A549 treated with AZD9567 at 1 μM for 4 hours (cell line): ENCODE measurements around the gene PRSS36. TPM values are rescaled to one million over a fixed set of nuclear protein-coding genes. Genes with fewer than 3 reads are reported as not detected.

Source experiments
- total RNA-seq: library from RNA; stranded (reverse); fragments of 200-300 nt; extraction: Qiagen RNA extraction; gene quantifications from 5 replicates; pipeline ENCODE4 v1.2.3, GENCODE V29; 2022; ENCODE audit not compliant: insufficient read depth

PRSS36 gene
- total RNA-seq: 0.81 to 1.4 TPM (median 1.0 TPM) in 4 of 5 replicates, not detected in the other

DNA sequence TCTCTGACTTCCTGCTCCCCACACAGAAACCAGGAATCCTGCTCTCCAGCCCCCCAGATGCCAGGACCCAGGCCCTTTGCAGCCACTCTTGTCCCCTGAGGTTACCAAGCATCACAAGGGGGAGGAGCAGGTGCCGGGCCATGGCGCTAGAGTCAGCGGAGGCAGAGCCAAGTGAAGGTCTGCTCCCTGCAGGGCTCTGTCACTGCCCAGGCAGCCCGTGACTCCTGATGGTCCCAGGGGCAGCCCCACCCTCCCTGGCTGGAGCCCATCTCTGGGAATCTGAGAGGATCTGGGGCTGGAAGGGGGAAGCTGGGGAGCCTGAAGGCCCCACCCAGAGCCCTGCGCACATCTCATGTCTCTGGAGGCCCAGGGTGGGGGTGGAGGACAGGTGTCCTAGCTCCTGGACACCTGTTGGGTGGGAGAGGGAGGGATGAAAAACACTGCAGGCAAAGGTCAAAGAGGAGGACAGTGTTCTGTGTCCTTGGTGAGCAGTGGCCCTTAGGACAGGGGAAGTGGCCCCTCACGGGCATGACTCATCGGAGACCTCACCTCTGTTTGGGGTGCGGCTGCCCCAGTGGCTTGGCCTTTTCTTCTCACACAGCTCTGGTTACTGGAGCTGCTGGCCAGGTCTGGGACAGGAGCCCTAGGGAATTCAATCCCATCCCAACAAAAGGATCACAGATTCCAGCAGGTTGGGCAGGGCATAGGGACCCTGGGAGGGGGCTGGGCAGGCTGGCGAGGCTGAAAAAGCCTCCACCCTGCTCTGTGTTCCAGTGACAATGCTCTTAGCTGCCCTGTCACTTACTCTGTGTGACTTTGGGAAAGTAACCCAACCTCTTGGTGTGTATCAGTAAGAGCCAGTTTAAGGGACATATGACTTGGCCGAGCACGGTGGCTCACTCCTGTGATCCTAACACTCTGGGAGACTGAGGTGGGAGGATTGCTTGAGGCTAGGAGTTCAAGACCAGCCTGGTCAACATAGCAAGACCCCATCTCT lies at the start of gene PRSS36:
Gene PRSS36 (minus strand): TSS at position 173 of the 997 bp plus-strand sequence. CDS start 31 bp downstream, at position 142.

DNA sequence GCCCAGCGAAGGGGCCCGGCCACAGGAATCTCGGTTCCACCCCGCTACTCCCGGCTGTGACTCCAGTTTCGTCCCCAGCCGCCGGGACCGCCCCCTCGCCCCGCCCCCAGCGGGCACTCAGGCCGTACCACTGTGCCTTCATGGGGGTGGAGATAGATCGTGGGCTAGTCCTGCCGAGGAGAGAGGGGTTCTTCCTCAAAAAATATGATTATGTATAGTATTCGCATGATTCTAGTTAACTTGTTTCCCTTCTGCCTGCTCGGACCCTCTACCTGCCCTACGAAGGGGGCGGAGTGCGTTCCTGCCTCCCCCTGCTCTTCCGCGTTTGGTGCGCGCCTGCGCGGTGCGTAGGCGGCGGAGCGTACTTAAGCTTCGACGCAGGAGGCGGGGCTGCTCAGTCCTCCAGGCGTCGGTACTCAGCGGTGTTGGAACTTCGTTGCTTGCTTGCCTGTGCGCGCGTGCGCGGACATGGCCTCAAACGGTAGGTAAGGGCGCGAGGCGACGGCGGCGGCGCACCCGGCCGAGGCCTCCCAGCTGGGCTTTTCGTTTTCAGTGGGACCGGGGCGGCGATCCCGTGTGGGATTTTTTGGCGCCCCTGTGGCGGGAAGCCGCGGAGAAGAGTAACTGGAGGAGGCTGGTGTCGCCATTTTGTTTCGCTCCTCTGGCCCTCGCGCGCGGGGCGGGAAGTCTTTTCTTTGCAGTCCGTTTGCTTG lies 30.0 kb upstream of the PRSS36 start, which contains the start of gene FUS:
Gene FUS (plus strand): TSS at position 393 of the 713 bp plus-strand sequence. CDS start 76 bp downstream, at position 469.

DNA sequence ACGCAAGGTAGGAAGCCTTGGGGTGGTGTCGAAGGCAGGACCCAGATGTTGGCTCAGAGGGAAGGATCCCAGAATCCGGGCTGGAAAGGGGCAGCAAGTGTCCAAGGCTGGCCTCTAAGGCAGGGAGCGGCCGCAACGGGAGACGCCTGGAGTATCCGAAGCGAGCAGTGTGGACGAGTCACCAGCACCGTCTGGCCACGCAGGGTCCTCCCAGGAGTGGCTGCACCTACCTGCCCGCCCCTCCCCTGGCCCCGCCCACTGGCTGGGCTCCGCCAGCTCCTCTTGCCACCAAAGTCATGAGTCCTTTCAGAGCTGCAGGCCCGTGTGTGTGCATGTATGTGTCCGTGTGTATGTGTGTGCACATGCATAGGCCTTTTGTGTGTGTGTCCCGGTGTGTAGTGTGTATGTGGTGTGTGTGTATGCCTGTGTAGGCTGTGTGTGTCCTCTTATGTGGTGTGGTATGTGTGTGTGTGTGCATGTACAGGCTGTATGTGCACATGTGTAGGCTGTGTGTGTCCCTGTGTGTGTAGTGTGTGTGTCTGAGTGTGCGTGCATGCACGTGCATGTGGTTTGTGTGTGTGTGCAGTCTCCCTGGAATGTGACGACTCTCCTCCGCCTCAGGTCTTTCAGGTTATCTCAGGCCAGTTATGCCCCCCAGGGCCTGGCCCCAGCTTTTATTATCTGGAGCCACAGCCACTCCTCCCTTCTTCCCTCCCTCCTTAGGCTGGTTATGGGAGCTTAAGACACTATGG lies 14.2 kb downstream of the PRSS36 start, which contains the start of gene PRSS8:
Gene PRSS8 (minus strand): TSS at position 193 of the 752 bp plus-strand sequence. CDS start 229 bp downstream, outside the sequence.

DNA sequence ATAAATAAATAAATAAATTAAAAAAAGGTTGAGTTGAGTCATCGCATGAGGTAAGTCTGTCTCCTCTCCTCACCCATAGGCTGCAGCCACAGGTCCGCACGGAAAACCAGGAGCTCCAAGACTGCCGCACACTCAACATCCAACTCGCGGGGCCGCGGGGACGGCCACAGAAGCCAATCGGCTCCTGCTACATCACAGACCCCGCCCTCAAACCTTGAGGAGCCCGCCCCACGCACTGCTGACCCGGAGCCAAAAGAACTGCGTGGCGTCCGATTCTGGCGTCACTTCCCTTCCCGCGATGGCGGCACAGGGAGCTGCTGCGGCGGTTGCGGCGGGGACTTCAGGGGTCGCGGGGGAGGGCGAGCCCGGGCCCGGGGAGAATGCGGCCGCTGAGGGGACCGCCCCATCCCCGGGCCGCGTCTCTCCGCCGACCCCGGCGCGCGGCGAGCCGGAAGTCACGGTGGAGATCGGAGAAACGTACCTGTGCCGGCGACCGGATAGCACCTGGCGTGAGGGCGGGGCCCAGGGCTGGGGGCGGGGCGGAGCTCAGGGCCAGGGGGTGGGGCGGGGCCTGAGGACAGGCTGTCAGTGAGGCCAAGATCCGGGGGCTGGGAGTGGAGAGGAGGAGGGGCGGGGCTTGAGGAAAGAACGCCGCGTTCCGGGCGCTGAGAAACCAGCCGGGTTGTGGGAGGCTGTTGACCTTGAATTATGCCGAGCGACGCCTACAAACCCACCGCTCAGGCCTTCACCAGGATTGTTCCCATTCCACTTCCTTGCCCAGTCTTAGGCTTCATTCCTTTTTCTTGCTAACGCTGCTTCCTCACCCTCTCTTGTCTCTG lies 32.3 kb downstream of the PRSS36 start, which contains the start of gene KAT8:
Gene KAT8 (plus strand): TSS at position 281 of the 839 bp plus-strand sequence. CDS start 18 bp downstream, at position 299.

DNA sequence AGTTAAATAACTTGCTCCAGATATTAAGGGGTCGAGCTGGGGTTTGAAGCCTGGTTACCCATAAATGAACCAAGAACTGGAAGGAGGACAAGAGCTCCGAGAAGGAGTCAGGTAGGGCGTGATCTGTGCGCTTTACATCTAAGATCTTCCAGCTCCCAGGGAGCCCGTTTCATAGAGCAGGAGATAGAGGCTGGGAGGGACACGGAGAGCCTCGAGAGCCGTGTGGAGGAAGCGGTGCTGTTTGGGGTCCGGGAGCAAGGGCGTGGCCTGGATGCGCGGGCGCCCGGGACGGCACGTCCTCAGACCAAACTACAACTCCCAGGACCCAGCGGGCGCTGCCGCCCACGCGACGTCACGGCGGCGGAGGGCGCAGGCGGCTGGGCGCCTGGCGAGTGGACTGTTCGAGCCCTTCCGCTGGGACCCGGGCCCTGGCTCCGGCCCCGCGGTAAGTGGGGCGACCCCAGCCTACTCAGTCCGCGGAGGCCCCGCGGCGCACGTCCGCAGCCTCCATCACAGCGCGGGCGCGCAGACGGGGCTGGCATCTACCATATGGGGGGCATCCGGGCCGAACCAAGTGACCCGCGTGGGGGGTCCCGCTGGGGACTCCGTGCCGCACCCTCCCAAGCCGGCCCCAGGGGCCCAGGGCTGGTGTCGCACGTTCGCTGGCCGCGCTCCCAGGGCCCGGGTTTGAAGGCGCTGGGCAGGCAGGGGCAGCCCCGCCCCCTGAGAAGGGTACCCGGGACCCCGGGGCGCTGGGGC lies 41.7 kb downstream of the PRSS36 start, which contains the start of gene BCKDK:
Gene BCKDK (plus strand): TSS at position 352 of the 759 bp plus-strand sequence. CDS start 838 bp downstream, outside the sequence.

DNA sequence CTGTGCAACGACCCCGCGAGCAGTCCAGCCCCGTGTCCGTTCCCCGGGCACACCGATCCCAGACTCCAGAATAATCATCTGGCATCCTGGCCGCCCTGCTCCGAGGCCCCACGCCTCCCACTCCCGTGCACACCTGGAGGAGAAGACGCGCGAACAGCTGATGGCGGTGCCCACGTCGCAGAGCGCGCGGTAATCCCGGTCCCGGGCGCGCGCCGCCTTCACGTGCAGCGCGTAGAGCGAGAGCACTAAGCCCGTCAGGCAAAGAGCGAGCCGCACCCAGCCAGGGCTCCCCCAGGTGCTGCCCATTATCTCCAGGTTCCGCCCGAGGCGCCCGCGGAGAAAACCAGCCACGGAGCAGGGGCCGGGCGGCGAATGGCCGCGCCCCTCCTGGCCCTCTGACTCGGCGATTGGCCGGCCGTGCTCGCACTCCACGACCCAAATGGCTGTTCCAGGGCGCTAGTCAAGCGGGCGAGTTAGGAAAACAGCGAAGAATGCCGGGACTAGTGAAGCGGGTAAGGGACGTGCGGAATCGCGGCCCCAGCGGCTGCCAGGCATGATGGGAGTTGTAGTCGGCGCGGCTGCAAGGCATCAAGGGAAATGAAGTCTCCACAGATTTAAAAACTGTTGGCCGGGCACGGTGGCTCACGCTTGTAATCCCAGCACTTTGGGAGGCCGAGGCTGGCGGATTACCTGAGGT lies 55.3 kb downstream of the PRSS36 start, which contains the start of gene VKORC1:
Gene VKORC1 (minus strand): TSS at position 374 of the 697 bp plus-strand sequence. CDS start 68 bp downstream, at position 306.

Other genes with a start within 250 kb of the PRSS36 start
- 14.3 to 18.2 TPM (median 15.7 TPM) in 5 replicates for gene FBXL19, start 226.5 kb downstream of the PRSS36 start, total RNA-seq
- gene ORAI3, start 201.0 kb downstream of the PRSS36 start, total RNA-seq: 5.9 to 14.1 TPM (median 13.6 TPM) in 5 replicates
- gene SETD1A, start 192.3 kb downstream of the PRSS36 start, total RNA-seq: 16.6 to 21.1 TPM (median 20.3 TPM) in 5 replicates
- 11.6 to 13.5 TPM (median 13.2 TPM) in 5 replicates for gene HSD3B7, start 164.9 kb downstream of the PRSS36 start, total RNA-seq
- gene STX1B, start 139.4 kb downstream of the PRSS36 start, total RNA-seq: 1.4 to 3.9 TPM (median 1.5 TPM) in 5 replicates
- 37.6 to 67.5 TPM (median 65.2 TPM) in 5 replicates for gene STX4, start 116.5 kb downstream of the PRSS36 start, total RNA-seq
- gene ZNF668, start 75.8 kb downstream of the PRSS36 start, total RNA-seq: 12.2 to 17.9 TPM (median 12.8 TPM) in 5 replicates
- 8.1 to 11.5 TPM (median 10.2 TPM) in 5 replicates for gene ZNF646, start 75.6 kb downstream of the PRSS36 start, total RNA-seq
- 1.4 to 2.7 TPM (median 1.9 TPM) in 5 replicates for gene PRSS53, start 61.1 kb downstream of the PRSS36 start, total RNA-seq
- gene VKORC1, start 55.3 kb downstream of the PRSS36 start, total RNA-seq: 123 to 147 TPM (median 143 TPM) in 5 replicates
- gene BCKDK, start 41.7 kb downstream of the PRSS36 start, total RNA-seq: 35.0 to 53.3 TPM (median 49.3 TPM) in 5 replicates
- 31.2 to 51.7 TPM (median 46.9 TPM) in 5 replicates for gene KAT8, start 32.4 kb downstream of the PRSS36 start, total RNA-seq
- 0.52 to 0.95 TPM (median 0.65 TPM) in 4 of 5 replicates, not detected in the other for gene PRSS8, start 14.3 kb downstream of the PRSS36 start, total RNA-seq
- 554 to 620 TPM (median 559 TPM) in 5 replicates for gene FUS, start 30.1 kb upstream of the PRSS36 start, total RNA-seq
- gene PYCARD, start 52.7 kb upstream of the PRSS36 start, total RNA-seq: 23.4 to 38.1 TPM (median 33.0 TPM) in 5 replicates
- gene TRIM72, start 64.1 kb upstream of the PRSS36 start, total RNA-seq: 0.05 to 0.10 TPM (median 0.05 TPM) in 4 of 5 replicates, not detected in the other
- not detected in 5 replicates for gene PYDC1, start 67.1 kb upstream of the PRSS36 start, total RNA-seq
- 1.4 to 2.4 TPM (median 1.8 TPM) in 4 of 5 replicates, not detected in the other for gene ITGAM, start 109.9 kb upstream of the PRSS36 start, total RNA-seq
- gene ITGAX, start 205.1 kb upstream of the PRSS36 start, total RNA-seq: 0.85 to 1.7 TPM (median 1.3 TPM) in 4 of 5 replicates, not detected in the other
- not detected in 5 replicates for gene ITGAD, start 243.3 kb upstream of the PRSS36 start, total RNA-seq